DOHH2 (cell line): Measurements from ENCODE around the gene C13orf46.

ENCODE experiments used
- H3F3A ChIP-seq: fragments of 200-600 bp; sonication (generic), shearing (Covaris generic); 2 replicates; pipeline ENCODE4 v1.6.0; 2016; ENCODE audit warnings: antibody characterized with exemption, mild to moderate bottlenecking; ENCODE audit not compliant: control insufficient read depth, insufficient read depth
- H3K27ac ChIP-seq: fragments of 200-600 bp; sonication (generic); 2 replicates; pipeline ENCODE4 v1.5.1; 2014; ENCODE audit warnings: low read depth, mild to moderate bottlenecking, low read length, moderate library complexity
- H3K27me3 ChIP-seq: fragments of 200-600 bp; sonication (generic); 2 replicates; pipeline ENCODE4 v1.6.1; 2014; ENCODE audit warnings: mild to moderate bottlenecking, low read length, mixed read lengths; ENCODE audit not compliant: control insufficient read depth
- H3K36me3 ChIP-seq: fragments of 200-600 bp; sonication (generic); 2 replicates; pipeline ENCODE4 v1.6.1; 2014; ENCODE audit warnings: mild to moderate bottlenecking, low read length, moderate library complexity, mixed read lengths; ENCODE audit not compliant: control insufficient read depth
- H3K4me1 ChIP-seq: fragments of 200-600 bp; sonication (generic); 2 replicates; pipeline ENCODE4 v1.6.1; 2014; ENCODE audit warnings: mild to moderate bottlenecking, low read length, mixed read lengths; ENCODE audit not compliant: control insufficient read depth
- H3K4me2 ChIP-seq: fragments of 200-600 bp; sonication (generic); 2 replicates; pipeline ENCODE4 v1.6.0; 2014; ENCODE audit warnings: mild to moderate bottlenecking, low read length, moderate library complexity
- H3K4me3 ChIP-seq: fragments of 200-600 bp; sonication (generic); 2 replicates; pipeline ENCODE4 v1.5.1; 2014; ENCODE audit warnings: mild to moderate bottlenecking, low read length, mixed read lengths
- H3K79me2 ChIP-seq: fragments of 200-600 bp; sonication (generic); 2 replicates; pipeline ENCODE4 v1.6.1; 2014; ENCODE audit warnings: mild to moderate bottlenecking, low read length, mixed read lengths; ENCODE audit not compliant: control insufficient read depth
- H3K9me2 ChIP-seq: fragments of 200-600 bp; sonication (generic); replicated peaks from 2 replicates; pipeline ENCODE4 v1.6.1; 2014; ENCODE audit warnings: mild to moderate bottlenecking, low read length, mixed read lengths; ENCODE audit not compliant: control insufficient read depth
- H3K9me3 ChIP-seq: fragments of 200-600 bp; sonication (generic); 2 replicates; pipeline ENCODE4 v1.6.1; 2014; ENCODE audit warnings: antibody characterized with exemption, low read length, mixed read lengths; ENCODE audit not compliant: control insufficient read depth, insufficient read depth
- H4K20me1 ChIP-seq: fragments of 200-600 bp; sonication (generic); 2 replicates; pipeline ENCODE4 v1.6.0; 2014; ENCODE audit warnings: low read depth, mild to moderate bottlenecking, antibody characterized with exemption, low read length, moderate library complexity; ENCODE audit not compliant: control insufficient read depth, insufficient read depth
- CTCF ChIP-seq: fragments of 200-600 bp; sonication (generic); IDR thresholded peaks from one replicate; pipeline ENCODE4 v1.5.1; 2014; ENCODE audit warnings: antibody characterized with exemption, mild to moderate bottlenecking, low read depth, low read length; ENCODE audit not compliant: poor library complexity, severe bottlenecking
- EZH2phosphoT487 ChIP-seq: fragments of 200-600 bp; sonication (generic); IDR thresholded peaks from 2 replicates; pipeline ENCODE4 v1.6.1; 2017; ENCODE audit warnings: borderline replicate concordance, mild to moderate bottlenecking, antibody characterized with exemption, low read length, moderate library complexity, mixed read lengths

C13orf46 gene

DNA sequence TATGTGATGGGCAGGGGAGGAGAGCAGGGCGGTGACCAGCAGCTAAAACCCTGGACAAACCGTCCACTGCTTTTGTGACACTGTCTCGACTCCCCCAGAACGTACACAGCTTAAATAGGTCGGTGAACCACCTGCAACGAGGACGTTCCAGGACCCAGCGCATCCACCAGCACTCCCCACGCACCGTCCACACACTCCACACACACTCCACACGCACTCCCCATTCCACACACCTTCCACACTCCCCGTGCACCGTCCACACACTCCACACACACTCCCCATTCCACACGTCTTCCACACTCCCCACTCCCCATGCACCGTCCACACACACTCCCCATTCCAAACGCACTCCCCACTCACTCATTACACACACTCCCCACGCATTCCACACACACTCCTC is 38.3 kb upstream of the C13orf46 start:
- Histone ChIP-seq H3K4me3 (no peak overlapping the region), H3K27ac (no peak overlapping the region), H3K79me2 (no peaks in the 10 kb centered on the region), H3K4me2 (no peak overlapping the region), H3K9me3 (no peaks in the 10 kb centered on the region), H3K4me1 (no peaks in the 10 kb centered on the region), H3F3A (no peaks in the 10 kb centered on the region), H3K36me3 (no peaks in the 10 kb centered on the region), H4K20me1 (no peaks in the 10 kb centered on the region), H3K9me2 (no peaks in the 10 kb centered on the region), H3K27me3 (no peaks in the 10 kb centered on the region)
- TF ChIP-seq CTCF (no peak), EZH2phosphoT487 (no peak)

DNA sequence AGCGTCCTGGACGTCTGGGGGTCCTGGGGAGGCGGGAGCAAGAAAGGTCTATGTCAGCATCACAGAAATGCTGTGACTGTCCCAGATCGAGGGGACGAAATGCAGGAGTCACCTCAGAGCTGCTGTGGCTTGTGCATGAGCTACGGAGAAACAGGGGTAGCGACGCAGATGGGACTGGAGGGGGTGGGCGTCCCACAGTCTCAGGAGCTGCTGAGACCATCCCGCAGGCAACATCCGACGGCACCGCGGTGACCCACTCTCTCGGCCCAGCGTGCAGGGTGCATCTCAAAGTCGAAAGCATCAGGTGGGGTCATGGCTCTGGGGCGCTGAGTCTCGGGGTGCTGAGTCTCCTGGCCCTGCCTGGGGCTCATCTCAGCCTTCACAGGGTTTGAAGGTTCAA is 37.4 kb upstream of the C13orf46 start:
- Histone ChIP-seq H3K4me3 (no peak overlapping the region), H3K9me2 (no peaks in the 10 kb centered on the region)

GRCh38 chr13:114010401-114011101 is 36.7 kb upstream of the C13orf46 start:
- H3K36me3 ChIP-seq = no peaks in the 10 kb centered on the region
- no peaks in the 10 kb centered on the region for H3K9me3 ChIP-seq
- no peak overlapping the region for H3K4me2 ChIP-seq
- H3F3A ChIP-seq = no peaks in the 10 kb centered on the region
- no peak overlapping the region for H3K27ac ChIP-seq
- H3K79me2 ChIP-seq = no peaks in the 10 kb centered on the region
- TF ChIP-seq CTCF = no peak
- TF ChIP-seq EZH2phosphoT487 = no peak
- H3K9me2 ChIP-seq = no peaks in the 10 kb centered on the region
- H3K27me3 ChIP-seq = no peaks in the 10 kb centered on the region
- no peaks in the 10 kb centered on the region for H3K4me1 ChIP-seq
- H3K4me3 ChIP-seq = no peak overlapping the region
- H4K20me1 ChIP-seq = no peaks in the 10 kb centered on the region

More for the DNA sequence above, 37.4 kb upstream of the C13orf46 start:
- Histone ChIP-seq H3K4me2 (no peak overlapping the region), H3K79me2 (no peaks in the 10 kb centered on the region), H3F3A (no peaks in the 10 kb centered on the region), H3K4me1 (no peaks in the 10 kb centered on the region), H3K36me3 (no peaks in the 10 kb centered on the region), H3K27me3 (no peaks in the 10 kb centered on the region), H3K9me3 (no peaks in the 10 kb centered on the region), H3K27ac (no peak overlapping the region), H4K20me1 (no peaks in the 10 kb centered on the region)
- TF ChIP-seq CTCF = no peak
- no peak for TF ChIP-seq EZH2phosphoT487
